ENCODE results near the gene KTN1.

DNA sequence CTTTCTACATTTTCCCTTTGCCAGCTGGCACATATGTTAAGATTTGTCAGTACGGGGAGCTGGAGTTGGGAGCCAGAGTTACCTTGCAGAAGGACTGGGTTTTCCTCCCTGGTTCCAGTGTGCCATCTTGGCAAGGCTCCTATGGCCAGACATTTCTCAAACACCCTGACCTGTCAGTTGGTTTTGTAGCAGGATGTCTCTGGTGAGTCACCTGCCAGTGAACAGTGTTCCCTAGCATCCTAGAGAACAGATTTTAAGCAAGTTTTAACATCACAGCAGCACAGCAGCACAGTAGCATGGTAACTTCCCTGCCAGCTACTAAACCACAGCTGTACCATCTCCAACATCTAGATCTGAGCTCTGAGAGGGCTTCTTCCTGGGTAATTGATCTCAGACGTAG is 26.2 kb upstream of the KTN1 start:
- TF ChIP-seq CTCF (conservative IDR thresholded peaks at IDR 0.05; ENCODE audit: low read depth in 2 of 2) (no peak), REST (IDR thresholded peaks at IDR 0.05; ENCODE audit: unreplicated experiment) (no peak), POLR2AphosphoS5 (IDR thresholded peaks at IDR 0.05; ENCODE audit: low read depth) (no peak), EZH2phosphoT487 (IDR thresholded peaks at IDR 0.05; ENCODE audit: unreplicated experiment) (no peak), JUNB (IDR thresholded peaks at IDR 0.05; ENCODE audit: unreplicated experiment) (no peak)
